Germinal center (tissue), 1 donor: ENCODE results near the gene HNRNPC.
"Not testable (repeated sequence)": the region's sequence is repeated elsewhere in the genome, so short reads cannot be mapped to it uniquely, and the experiment has no call there.

ENCODE experiments used
- DNase-seq: peaks from one replicate; pipeline ENCODE4 v3.0.0; 2012; ENCODE audit warnings: mixed read lengths, low spot score

Gene HNRNPC

DNA sequence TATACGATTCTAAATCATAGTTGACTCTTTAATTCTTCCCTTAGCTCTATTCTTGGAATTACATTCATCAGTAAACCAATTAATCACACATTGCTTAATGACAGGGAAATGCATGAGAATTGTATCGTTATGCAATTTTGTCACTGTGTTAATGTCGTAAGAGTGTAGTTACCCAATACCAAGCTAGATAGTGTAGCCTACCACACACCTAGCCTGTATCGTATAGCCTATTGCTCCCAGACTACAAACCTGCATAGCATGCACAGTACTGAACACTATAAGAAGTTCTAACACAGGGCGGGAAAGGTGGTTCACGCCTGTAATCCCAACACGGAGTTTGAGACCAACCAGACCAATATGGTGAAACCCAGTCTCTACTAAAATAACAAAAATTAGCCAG is 24.7 kb downstream of the HNRNPC start:
- no peak for DNase-seq

DNA sequence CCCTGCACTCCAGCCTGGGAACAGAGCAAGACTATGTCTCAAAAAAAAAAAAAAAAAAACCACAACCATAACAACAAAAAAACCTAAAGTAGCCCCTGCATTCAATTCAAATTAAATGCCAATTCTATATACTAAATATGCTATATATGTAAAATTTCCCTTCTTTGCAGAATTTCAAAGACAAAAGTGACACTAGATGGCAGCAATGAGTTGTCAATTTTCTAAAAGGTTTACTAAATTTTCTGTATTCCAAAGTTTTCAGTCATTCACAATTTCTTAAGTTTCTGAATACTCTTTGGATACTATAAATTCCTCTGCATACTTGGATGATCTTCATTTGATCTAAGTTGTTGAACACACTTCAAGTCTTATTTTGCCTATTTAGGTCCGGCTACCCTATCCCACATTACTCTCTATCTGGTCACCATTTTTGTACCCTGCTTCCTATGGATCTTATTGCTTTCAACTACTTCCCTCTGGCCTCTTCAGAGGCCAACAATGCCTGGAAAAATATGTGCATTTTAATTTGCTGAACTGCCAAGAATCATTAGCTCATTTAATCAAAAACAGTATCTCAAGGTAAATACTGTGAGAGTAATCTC is 27.9 kb downstream of the HNRNPC start:
- DNase-seq = peak; percentile 8

DNA sequence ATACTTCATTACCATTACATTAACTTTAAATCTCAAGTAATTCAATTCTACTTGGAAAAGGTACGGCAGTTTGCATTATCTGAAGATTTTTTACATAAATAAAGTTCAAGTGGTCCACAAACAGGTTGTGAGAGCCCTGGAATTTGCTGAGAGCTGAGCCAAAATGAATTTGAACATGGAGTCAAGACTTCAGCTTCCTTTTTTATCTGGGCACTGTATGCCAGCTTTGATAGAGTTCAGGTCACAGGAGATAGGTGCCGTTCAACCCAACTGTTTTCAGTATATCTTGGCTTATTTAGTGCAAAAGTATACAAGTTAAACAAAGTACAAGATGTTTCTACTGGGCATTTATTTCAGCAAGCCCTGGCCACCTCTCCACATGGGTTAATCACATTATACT is 28.8 kb downstream of the HNRNPC start:
- DNase-seq = no peak

DNA sequence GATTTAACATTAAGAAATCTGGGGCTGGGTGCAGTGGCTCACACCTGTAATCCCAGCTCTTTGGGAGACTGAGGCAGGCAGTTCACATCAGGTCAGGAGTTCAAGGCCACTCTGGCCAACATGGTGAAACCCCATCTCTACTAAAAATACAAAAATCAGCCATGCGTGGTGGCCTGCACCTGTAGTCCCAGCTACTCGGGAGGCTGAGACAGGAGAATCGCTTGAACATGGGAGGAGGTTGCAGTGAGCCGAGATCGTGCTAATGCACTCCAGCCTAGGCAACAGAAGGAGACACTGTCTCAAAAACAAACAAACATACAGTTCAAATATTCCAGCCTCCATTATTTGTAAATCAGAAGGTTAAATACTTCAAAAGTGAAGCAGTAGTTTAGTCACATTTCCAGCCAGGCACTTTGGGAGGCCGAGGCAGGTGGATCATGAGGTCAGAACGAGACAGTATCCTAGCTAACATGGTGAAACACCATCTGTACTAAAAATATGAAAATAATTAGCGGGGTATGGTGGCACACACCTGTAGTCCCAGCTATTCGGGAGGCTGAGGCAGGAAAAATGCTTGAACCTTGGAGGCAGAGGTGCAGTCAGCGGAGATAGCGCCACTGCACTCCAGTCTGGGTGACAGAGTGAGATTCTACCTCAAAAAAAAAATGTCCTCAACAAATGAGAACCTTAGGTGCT is 30.3 kb downstream of the HNRNPC start:
- DNase-seq = no peak

DNA sequence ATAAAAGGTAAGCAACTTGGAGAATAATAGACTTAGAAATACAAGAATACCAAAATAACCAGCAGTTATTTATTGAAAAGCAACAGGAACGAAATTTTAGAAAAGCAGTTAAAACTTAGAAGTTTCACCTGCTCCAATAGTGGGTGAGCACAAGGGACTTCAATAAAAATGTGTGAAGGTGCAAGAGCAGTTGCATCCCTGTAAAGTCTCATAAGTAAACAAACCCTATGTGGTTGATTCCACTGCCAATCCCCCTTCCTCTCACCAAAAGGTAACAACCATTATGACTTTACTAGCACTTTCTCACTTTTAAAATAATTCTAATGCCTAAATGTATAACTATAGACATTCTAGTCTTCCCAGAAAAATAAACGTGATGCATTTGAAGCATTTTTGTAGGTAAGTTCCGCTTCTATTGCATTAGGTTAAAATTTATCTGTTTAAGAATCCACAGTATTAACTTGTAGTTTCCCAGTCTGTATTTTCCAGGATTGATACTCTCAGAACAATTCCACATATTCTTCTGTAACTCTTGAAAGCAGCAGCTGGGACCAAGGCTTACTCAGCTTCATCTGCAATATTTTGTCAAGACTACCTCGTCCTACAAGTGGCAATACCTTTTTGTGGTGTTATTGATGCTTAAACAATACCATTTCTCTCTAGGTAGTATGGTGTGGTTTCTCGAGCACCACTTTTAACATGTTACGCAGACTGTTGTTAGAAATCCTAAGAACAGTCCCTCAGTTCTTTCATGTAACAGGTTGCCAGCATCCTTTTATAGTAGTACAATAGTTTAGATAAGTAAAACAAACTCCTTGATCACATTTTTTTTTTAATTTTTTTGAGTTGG is 32.1 kb downstream of the HNRNPC start:
- DNase-seq = no peak

DNA sequence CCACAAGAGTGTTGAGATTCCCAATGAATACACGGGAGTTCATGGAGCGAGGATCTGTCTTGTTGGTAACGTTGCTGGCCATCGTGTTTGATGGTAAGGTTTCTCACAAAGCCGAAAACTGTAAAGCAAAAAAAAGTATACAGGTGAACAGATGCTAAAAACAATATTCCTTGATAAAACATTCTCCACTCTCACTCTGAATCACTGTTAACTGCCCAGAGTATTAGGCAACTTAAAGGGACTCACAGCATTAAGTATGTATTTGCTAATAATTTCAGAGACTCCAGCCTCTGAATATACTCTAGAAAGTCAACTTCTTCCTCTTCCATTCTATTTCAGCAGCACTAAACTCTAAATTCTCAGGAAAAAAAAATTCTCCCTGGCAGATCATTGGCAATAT is 35.1 kb downstream of the HNRNPC start:
- no peak for DNase-seq

DNA sequence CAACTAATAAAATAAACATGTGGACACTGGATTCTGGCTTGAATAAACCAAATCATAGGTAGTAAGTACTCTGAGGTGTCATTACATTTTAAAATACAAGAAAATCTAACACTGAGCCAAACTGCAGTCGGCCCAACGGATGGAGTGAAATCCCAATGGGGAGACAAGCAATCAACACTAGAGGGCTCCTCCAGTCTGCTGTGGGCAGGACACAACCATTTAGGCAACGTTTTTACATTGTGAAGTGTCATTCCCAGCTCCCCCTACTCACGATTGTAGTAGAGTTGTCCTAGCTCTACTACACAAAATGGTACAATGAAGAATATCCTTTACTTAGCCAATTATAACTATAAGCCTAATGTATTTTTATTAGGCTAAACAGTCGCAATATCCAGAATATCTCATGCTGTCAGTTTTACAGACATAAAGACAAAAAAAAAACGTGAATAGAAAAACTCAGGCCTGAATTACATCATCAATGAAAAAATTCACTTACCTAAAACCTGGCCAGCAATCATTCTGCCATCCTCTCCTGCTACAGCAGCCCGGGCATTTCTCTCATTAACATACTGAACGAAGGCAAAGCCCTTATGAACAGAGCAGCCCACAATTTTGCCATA is 35.7 kb downstream of the HNRNPC start:
- DNase-seq = no peak

DNA sequence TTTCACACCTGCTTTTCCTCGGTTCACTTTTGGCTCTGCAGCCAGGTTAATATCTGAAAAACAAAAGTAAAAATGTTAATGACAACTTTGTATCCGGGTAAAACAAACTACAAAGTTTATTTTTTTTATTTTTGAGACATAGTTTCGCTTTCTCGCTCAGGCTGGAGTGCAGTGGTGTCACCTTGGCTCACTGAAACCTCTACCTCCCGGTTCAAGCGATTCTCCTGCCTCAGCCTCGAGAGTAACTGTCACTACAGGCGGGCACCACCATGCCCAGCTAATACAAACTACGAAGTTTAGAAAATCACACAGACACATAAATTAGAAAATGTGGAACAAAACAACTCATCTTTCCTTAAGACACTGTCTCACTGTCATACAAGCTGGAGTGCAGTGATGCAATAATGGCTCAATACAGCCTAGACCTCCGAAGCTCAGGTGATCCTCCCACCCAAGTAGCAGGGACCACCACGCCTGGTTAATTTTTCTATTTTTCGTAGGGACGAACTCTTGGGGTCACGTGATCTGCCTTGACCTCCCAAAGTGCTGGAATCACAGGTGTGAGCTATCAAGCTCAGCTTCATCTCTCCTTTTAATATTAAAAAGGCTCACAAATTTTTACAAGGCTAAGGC is 38.1 kb downstream of the HNRNPC start:
- DNase-seq = no peak

DNA sequence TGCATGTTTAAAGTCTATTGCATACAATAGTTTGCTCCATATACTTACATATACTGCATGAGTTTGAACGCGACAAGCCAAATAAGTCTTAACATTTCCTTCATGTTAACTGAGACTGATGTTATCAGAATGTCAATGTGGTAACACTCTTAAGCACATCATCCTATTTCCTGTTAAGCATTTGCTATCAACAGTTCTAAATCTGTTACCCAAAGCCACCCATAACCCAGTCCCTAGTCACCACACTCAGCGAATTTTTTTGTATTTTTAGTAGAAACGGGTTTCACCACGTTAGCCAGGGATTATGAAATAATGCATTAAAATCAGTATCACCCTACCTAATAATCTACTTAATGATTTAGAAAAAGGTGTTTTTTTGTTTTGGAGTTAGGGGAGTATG is 39.4 kb downstream of the HNRNPC start:
- DNase-seq = no peak

DNA sequence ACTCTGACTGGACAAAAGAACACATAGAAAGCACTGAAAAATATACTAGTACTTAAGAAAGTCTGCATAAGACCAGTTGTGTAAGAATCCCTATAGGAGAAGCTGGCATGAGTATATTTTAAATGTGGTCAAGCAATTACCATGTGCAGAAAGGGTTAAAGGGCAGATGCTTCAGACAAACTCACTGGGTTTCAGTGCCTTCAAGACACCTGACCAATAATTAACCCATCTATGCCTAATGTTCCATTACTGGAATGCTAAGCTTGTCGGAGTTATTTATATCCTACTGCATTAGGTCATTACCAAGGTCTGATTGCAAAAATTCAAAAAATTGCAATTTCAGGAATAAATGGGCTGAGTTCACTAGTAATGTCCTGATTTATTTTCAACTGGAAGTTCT is 41.3 kb downstream of the HNRNPC start:
- no peak for DNase-seq

DNA sequence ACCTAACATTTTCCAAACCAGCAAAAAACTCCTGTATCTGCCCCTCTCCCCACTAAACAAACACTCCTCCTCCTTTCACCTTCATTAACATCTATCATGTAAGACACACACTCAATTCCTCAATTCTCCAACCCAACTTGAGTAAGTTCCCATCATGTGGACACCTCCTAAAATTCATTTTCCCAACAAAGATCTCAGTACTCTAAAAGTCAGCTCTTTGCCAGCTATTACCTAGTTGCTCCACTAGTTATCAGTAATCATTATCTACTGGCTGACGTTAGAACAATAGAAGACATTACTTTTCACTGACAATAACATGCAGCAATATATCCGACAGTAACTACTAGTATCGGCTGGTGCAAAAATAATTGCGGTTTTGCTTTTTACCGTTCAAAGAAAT is 42.1 kb downstream of the HNRNPC start:
- no peak for DNase-seq

DNA sequence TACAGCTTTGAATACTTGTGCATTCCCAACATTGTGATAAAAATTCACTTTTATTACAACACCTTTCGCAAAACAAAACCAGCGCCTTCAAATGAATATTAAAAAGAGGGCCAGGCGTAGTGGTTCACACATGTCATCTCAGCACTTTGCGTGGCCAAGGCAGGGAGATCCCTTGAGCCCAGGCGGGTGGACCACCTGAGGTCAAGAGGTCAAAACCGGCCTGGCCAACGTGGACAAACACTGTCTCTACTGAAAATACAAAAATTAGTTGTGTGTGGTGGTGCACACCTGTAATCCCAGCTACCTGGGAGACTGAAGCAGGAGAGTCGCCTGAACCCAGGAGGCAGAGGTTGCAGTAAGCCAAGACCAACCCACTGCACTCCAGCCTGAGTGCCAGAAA is 42.8 kb downstream of the HNRNPC start:
- no peak for DNase-seq

DNA sequence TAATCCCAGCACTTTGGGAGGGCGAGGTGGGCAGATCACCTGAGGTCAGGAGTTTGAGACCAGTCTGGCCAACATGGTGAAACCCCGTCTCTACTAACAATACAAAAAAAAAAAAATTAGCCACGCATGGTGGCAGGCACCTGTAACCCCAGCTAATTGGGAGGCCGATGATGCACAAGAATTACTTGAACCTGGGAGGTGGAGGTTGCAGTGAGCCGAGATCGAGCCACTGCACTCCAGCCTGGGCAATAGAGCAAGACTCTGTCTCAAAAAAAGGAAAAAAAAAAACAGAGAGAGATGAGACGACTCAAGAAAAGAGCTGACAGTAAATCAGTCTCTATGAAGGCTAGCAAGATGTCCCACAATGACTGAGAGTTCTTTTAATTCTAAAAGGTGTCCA is 44.1 kb downstream of the HNRNPC start:
- DNase-seq = not testable (repeated sequence)

DNA sequence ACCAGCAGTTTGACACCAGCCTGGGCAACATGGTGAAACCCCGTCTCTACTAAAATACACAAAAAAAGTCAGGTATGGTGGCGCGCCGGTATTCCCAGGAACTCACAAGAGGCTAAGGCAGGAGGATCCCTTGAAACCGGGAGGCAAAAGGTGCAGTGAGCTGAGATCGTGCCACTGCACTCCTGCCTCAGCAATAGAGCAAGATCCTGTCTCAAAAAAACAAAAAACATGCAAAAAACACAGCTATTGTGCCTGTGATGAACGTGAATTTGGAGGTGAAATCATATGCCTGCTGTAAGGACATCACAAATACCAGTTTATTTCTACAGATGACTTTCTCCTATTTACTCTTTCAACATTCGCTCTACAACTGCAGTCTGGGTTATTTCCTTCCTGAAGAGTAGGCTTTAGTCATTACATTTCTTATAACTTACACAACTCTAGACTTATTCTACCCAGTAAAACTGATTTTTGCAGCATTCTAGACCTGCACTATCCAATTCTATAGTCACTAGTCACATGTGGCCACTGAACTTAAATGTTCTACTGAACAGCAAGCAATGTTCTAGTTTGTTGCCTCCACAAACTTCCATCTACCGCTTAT is 48.3 kb downstream of the HNRNPC start:
- no peak for DNase-seq

DNA sequence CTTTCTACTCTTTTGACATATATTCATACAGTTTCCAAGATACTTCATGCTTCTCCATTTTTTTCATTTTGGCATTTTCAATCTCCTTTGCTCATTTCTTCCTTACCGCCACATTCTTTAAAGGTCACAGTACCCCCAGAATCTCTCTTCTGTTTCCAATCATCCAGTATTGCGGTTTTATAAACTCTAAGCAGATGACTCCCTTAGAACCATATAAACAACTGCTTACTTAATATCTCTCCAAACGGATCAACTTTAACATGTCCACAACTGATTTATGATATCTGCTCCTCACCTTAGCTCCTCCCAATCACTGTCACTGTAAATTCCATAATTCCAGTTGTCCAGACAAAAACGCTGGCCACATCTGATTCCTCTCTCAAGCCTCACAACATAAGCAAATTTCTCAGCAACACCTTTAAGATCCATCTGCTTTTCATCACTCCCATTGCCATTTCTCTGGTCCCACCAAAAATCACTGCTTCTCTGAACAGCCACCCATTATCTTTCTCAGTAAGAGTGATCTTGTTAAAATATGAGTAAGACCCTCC is 49.6 kb downstream of the HNRNPC start:
- no peak for DNase-seq

DNA sequence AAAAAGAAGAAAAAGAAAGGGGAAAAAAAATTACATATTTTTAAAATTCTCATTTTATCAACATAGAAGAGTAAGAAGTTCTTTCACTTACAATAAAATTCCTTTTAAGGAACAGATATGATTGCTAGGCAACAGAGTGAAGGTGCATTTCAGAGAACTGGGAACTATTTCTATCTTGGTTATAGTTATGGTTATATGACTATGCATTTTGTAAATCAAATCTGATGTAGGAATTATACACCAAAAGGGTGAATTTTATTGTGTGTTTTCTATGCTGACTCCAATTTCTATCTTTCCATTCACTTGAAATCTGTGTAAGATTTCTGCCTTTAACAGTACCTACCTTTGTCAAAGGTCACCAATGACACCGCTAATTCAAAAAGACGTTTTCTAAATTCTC is 50.1 kb downstream of the HNRNPC start:
- no peak for DNase-seq

DNA sequence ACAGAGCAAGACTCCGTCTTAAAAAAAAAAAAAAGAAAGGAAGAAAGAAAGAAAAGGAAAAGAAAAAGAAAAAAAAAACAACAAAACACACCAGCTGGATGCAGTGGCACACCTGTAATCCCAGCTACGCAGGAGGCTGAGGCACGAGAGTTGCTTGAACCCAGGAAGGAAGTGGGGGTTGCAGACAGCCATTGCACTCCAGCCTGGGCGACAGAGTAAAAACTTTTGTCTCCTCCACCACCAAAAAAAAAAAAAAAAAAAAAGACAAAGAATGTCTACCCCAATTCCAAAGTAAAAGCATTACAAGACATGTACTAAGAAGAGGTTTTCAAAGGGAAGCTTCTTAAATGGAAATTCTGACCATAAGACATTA is 53.4 kb downstream of the HNRNPC start:
- no peak for DNase-seq

DNA sequence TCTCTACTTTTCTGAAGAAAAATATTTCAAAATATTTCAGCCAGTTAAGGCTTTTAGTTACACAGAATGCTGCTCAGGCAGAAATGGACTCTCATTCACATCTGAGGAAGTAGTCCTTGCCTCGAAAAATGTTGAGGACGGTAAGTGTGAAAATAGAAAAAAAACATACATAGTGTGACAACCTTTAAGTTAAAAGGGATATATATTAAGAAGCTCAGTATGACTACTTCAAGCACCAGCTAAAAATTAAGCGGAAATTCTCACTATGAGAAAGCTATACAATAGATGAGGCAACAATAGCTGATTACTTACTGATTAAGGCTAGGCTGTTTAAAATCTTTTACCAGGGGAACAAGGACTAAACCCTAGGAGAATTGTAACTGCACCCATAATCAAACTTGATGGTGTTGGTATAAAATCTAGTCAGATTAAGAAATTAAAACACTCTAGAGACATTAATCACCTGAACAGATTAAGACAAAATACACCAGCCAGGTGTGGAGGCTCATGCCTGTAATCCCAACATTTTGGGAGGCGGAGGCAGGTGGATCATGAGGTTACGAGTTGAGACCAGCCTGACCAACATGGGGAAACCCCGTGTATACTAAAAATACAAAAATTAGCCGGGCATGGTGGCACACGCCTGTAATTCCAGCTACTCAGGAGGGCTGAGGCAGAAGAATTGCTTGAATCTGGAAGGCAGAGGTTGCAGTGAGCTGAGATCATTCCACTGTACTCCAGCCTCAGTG is 53.9 kb downstream of the HNRNPC start:
- DNase-seq = no peak

DNA sequence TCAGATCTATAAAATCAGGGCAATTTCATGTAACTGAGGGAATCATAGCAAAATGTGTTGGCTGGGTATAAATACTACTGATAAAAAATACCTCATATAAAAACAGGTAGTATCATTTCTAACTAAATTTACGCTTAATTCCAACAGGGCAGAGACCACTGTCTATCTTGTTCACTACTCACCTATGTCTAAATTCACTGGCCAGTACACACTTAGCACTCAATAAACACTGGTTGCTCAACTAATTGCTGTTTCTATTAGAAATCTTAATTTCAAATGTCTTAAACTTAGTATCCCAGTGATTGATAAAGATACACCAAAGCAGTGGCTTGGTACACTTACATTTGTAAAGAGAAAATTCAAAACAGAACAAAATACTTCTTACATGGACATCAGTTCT is 55.6 kb downstream of the HNRNPC start:
- DNase-seq = no peak

DNA sequence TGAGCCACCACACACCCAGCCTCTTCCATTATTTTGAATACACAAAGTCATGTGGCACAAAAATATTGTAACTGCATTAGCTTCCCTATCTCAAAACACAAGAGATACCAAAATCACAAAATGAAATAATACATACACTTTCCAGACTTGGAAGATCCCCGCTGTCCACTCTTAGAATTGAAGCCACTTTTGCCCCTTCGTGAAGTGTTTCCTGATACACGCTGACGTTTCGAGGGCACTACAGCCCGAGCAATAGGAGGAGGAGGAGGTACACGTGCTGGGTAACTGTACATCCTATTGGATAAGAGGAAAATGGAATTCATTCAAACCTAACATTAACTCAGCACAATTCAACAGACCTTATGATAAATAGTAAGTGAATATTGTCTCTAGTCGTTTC is 56.4 kb downstream of the HNRNPC start:
- DNase-seq = not testable (repeated sequence)

DNA sequence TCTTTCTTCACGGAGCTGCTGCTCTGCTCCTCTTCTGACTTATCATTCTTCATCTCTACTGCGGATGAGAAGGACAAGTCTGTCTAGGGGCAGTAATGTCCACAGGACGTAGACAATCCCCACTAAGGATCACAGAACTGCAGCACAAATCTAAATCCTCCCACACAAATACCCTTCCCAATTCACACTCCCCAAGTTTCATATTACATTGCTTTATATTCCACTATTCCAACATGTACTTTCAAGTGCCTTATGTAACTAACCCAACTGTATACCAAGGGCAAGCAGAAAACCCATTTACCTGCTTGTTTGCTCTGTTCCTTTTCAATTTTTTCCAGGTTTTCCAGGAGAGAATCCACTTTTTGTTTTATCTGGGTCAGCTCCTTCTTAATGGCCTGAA is 57.7 kb downstream of the HNRNPC start:
- no peak for DNase-seq
